Sigmoid colon (tissue), 7 donors: ENCODE results near the gene MXD3. TPM values are rescaled to one million over a fixed set of nuclear protein-coding genes. Genes with fewer than 3 reads are reported as not detected.

Experiments
- DNase-seq: peaks from one replicate; pipeline ENCODE4 v3.0.0-alpha.2; 2019
- H3K27ac ChIP-seq, 4 donors: fragments of 200-600 bp; sonication (generic); one replicate each; pipeline ENCODE4 v1.5.1; 2016 to 2019; ENCODE audit warnings: mild to moderate bottlenecking in 1 of 4
- H3K27me3 ChIP-seq, 3 donors: fragments of 200-600 bp; sonication (generic); one replicate each; pipeline ENCODE4 v1.5.1; 2019; ENCODE audit warnings: mild to moderate bottlenecking in 1 of 3
- H3K36me3 ChIP-seq, 4 donors: fragments of 200-600 bp; sonication (generic); one replicate each; pipeline ENCODE4 v1.5.1; 2016 to 2019
- H3K4me1 ChIP-seq, 4 donors: fragments of 200-600 bp; sonication (generic); one replicate each; pipeline ENCODE4 v1.5.1; 2017 to 2019
- H3K4me3 ChIP-seq, 4 donors: fragments of 200-600 bp; sonication (generic); one replicate each; pipeline ENCODE4 v1.5.1; 2017 to 2019; ENCODE audit warnings: mild to moderate bottlenecking in 2 of 4, moderate library complexity in 1 of 4
- H3K9me3 ChIP-seq, 4 donors: fragments of 200-600 bp in 3 of 4; sonication (generic) in 3 of 4; one replicate each; pipeline versions ENCODE4 v1.5.1 to v1.6.1; 2013 to 2019
- EP300 ChIP-seq, 4 donors: sonication (generic); formaldehyde crosslinking; IDR thresholded peaks; one replicate each; pipeline ENCODE4 v1.6.1; 2017; ENCODE audit warnings: antibody characterized with exemption in 4 of 4
- POLR2A ChIP-seq, 2 donors: fragments of 450-650 bp; IDR thresholded peaks; one replicate each; pipeline ENCODE4 v1.6.1; 2016; ENCODE audit warnings: antibody characterized with exemption in 2 of 2, mild to moderate bottlenecking in 2 of 2, moderate library complexity in 2 of 2
- POLR2AphosphoS5 ChIP-seq, 4 donors: sonication (generic); formaldehyde crosslinking; IDR thresholded peaks; one replicate each; pipeline ENCODE4 v1.6.1; 2017; ENCODE audit warnings: antibody characterized with exemption in 4 of 4
- WGBS, 2 donors: extraction: QIAGEN DNeasy Blood & Tissue Kit; methylation state at CpG; one replicate each; pipeline ENCODE4 v1.1.7; 2013; 5-methylcytosine and 5-hydroxymethylcytosine counted together
- intact Hi-C: fragments of 100-400 bp; cut with DNase I; formaldehyde crosslinking; loops from one replicate; pipeline ENCODE4 v1.15.1; 2023
- polyA plus RNA-seq, 3 donors: library from polyadenylated mRNA; stranded (reverse); fragments of 200-250 nt; gene quantifications; one replicate each; pipeline ENCODE4 v1.2.3, GENCODE V29; 2013
- total RNA-seq, 4 donors: library from RNA; depleted of rRNA; stranded (reverse); fragments of >200 nt; gene quantifications; one replicate each; pipeline ENCODE4 v1.1.0, GENCODE V29; 2016
- TF ChIP-seq, protein P1 (sequence below), 4 experiments: fragments of 450-650 bp in 3 of 4; fragments of 200-600 bp in 1 of 4; IDR thresholded peaks; one replicate each; pipeline ENCODE4 v1.5.1; 2016 to 2019; ENCODE audit warnings: antibody characterized with exemption in 4 of 4, mild to moderate bottlenecking in 3 of 4, moderate library complexity in 2 of 4
- donor health status: healthy with polysubstance abuse.
- donor health status: Bipolar disorder and iron deficiency.
- donor health status: healthy.

MXD3 gene
- total and polyA plus RNA-seq, 7 donors = 2.1 to 23.8 (median 8.2) TPM

DNA sequence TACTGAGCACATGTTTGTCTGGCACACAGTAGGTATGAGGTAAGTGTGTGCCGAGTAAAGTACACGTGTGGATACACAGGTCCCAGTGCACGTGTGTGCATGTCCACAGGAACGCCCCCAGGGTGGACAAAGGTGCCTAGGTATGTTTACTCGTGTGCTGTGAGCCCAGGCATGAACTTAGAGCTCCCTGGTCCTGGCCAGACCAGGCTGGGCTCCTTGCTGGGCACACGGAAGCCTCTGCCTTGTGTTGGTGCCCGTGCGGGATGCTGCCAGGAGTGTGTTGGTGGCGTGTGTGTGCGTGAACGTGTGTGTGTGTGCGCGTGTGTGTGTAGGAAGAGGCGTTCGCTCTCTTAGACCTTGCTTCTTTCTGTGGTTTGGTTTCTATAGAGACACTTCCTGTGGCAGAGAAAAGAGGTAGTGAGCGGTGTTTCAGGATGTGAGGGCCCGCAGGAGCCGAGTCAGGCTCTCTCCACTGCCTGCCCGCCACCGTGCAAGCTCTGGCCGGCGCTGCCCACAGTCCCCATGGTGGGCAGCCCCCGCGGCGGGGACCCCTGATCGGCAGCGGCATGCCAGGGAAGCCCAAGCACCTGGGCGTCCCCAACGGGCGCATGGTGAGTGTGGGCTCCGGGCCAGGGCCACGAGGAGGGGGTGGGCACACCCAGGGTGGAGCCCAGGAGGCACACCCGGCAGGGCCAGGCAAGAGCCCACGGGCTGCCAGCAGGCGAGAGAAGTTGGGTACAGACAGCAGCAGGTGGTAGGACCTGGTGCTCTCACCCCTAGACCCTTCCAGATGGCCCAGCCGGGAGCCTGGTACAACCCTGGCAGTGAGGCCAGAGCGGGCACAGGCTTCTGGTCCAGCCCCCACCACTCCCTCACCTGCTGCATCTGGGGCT, 46.0 kb upstream of the MXD3 start, which contains the start of gene RGS14:
TSS of gene RGS14 (plus strand) at position 466 of the 893 bp plus-strand sequence. CDS start at position 567, 101 bp downstream.
- Histone ChIP-seq H3K27me3 (peaks cover 0 to 12% (median 0%) of the 10 kb centered on the region in 3 donors), H3K4me3 (peak within 1 kb of the TSS in 3 of 4 donors; percentile 17 to 41 (median 31)), H3K27ac (peak within 1 kb of the TSS in 1 of 4 donors; percentile 23), H3K4me1 (peaks cover 0 to 3% (median 2%) of the 10 kb centered on the region in 4 donors), H3K36me3 (no peaks in the 10 kb centered on the region), H3K9me3 (no peaks in the 10 kb centered on the region)
- whole genome bisulfite sequencing, 2 donors = 6 to 16% methylated on average over 37 of the region's 37 CpGs
- no peak for DNase-seq
- intact Hi-C loops = no loop called here
- TF ChIP-seq EP300 (IDR thresholded peaks at IDR 0.05) = no peak
- TF ChIP-seq, protein P1, sequence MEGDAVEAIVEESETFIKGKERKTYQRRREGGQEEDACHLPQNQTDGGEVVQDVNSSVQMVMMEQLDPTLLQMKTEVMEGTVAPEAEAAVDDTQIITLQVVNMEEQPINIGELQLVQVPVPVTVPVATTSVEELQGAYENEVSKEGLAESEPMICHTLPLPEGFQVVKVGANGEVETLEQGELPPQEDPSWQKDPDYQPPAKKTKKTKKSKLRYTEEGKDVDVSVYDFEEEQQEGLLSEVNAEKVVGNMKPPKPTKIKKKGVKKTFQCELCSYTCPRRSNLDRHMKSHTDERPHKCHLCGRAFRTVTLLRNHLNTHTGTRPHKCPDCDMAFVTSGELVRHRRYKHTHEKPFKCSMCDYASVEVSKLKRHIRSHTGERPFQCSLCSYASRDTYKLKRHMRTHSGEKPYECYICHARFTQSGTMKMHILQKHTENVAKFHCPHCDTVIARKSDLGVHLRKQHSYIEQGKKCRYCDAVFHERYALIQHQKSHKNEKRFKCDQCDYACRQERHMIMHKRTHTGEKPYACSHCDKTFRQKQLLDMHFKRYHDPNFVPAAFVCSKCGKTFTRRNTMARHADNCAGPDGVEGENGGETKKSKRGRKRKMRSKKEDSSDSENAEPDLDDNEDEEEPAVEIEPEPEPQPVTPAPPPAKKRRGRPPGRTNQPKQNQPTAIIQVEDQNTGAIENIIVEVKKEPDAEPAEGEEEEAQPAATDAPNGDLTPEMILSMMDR (IDR thresholded peaks at IDR 0.05) = no peak
- no peak for TF ChIP-seq POLR2AphosphoS5 (IDR thresholded peaks at IDR 0.05)
- no peak for TF ChIP-seq POLR2A (IDR thresholded peaks at IDR 0.05)

DNA sequence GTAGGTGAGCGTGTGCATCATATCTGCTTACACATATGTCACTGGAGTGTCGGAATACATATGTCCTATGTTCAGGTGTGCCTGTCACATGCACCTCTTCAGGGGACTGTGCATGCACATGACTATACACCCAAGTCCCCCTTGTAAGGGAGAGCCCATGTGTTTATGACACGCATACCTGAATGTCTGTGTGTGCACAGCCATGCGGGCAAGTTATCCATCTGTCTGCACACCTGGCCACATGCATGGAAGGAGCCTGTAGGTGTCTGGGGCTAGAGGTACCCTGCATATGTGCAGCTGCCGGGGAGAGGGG, 45.4 kb upstream of the MXD3 start:
- 59 to 79% methylated on average over 5 of the region's 5 CpGs for WGBS, 2 donors
- TF ChIP-seq EP300 (IDR thresholded peaks at IDR 0.05) (no peak), POLR2A (IDR thresholded peaks at IDR 0.05) (no peak), POLR2AphosphoS5 (IDR thresholded peaks at IDR 0.05) (no peak)
- TF ChIP-seq, protein P1 (IDR thresholded peaks at IDR 0.05) = no peak

DNA sequence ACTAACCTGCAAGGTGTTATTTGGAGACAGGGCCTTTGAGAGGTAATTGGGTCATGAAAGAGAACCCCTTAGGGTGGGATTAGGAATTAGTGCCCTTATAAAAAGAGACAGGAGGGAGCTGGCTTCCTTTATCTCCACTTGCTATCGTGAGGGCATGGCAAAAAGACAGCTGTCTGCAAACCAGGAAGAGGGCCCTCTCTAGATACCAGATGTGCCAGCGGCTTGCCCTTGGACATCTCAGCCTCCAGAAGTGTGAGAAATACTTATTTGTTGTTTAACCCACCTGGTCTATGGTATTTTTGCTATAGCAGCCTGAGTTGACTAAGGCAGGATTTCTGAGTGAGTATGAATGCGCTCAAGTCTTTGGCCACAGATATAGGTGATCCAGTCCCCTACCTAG, 45.0 kb upstream of the MXD3 start:
- 53 to 54% methylated on average over 3 of the region's 3 CpGs for WGBS, 2 donors
- Histone ChIP-seq H3K4me3 (no peak overlapping the region), H3K27me3 (peaks cover 0 to 12% (median 0%) of the 10 kb centered on the region in 3 donors), H3K36me3 (no peaks in the 10 kb centered on the region), H3K9me3 (no peaks in the 10 kb centered on the region), H3K4me1 (peaks cover 0 to 7% (median 3%) of the 10 kb centered on the region in 4 donors), H3K27ac (no peak overlapping the region)
- intact Hi-C loops = no loop called here
- TF ChIP-seq POLR2A (IDR thresholded peaks at IDR 0.05) = no peak
- TF ChIP-seq POLR2AphosphoS5 (IDR thresholded peaks at IDR 0.05) = no peak
- TF ChIP-seq EP300 (IDR thresholded peaks at IDR 0.05) = no peak
- TF ChIP-seq, protein P1 (IDR thresholded peaks at IDR 0.05) = no peak
- no peak for DNase-seq

More for the DNA sequence above, 45.4 kb upstream of the MXD3 start:
- Histone ChIP-seq H3K9me3 (no peaks in the 10 kb centered on the region), H3K36me3 (no peaks in the 10 kb centered on the region), H3K27me3 (peaks cover 0 to 12% (median 0%) of the 10 kb centered on the region in 3 donors), H3K4me3 (no peak overlapping the region), H3K4me1 (peaks cover 0 to 5% (median 1%) of the 10 kb centered on the region in 4 donors), H3K27ac (no peak overlapping the region)
- intact Hi-C loops = no loop called here
- DNase-seq = no peak

DNA sequence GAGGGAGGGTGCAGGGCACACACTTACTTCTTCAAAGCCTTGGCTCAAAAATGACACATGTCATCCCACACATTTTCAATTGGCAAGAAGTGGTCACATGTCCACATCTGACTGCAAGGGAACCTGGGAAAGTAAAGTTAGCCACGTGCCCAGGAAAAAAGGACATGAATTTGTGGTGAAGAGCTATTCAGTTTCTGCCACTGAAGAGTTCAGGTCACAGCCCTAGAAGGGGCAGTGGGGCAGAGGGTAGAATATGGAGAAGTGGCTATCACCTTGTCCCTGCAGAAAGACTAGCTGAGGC, 44.1 kb upstream of the MXD3 start:
- H3K9me3 ChIP-seq = no peaks in the 10 kb centered on the region
- H3K36me3 ChIP-seq = no peaks in the 10 kb centered on the region
- DNase-seq = no peak
- WGBS, 2 donors = 17 to 21% methylated on average over 1 of the region's 1 CpG
- H3K27me3 ChIP-seq = peaks cover 0 to 12% (median 0%) of the 10 kb centered on the region in 3 donors
- intact Hi-C loops = no loop called here
- H3K27ac ChIP-seq = no peak overlapping the region
- TF ChIP-seq POLR2A (IDR thresholded peaks at IDR 0.05) (no peak), EP300 (IDR thresholded peaks at IDR 0.05) (no peak), POLR2AphosphoS5 (IDR thresholded peaks at IDR 0.05) (no peak)
- TF ChIP-seq, protein P1 (IDR thresholded peaks at IDR 0.05) = no peak
- no peak overlapping the region for H3K4me3 ChIP-seq
- peaks cover 0 to 11% (median 5%) of the 10 kb centered on the region in 4 donors for H3K4me1 ChIP-seq
